ENCODE measurements around the gene AIM2.

GRCh38 chr1:159065106-159065505 lies 11.5 kb downstream of the AIM2 start:
- TF ChIP-seq CTCF (IDR thresholded peaks at IDR 0.05), result no peak
- no peak for TF ChIP-seq POLR2A (IDR thresholded peaks at IDR 0.05)

Measured in transverse colon (tissue), 3 donors.